ENCODE measurements around the gene SNX32.

DNA sequence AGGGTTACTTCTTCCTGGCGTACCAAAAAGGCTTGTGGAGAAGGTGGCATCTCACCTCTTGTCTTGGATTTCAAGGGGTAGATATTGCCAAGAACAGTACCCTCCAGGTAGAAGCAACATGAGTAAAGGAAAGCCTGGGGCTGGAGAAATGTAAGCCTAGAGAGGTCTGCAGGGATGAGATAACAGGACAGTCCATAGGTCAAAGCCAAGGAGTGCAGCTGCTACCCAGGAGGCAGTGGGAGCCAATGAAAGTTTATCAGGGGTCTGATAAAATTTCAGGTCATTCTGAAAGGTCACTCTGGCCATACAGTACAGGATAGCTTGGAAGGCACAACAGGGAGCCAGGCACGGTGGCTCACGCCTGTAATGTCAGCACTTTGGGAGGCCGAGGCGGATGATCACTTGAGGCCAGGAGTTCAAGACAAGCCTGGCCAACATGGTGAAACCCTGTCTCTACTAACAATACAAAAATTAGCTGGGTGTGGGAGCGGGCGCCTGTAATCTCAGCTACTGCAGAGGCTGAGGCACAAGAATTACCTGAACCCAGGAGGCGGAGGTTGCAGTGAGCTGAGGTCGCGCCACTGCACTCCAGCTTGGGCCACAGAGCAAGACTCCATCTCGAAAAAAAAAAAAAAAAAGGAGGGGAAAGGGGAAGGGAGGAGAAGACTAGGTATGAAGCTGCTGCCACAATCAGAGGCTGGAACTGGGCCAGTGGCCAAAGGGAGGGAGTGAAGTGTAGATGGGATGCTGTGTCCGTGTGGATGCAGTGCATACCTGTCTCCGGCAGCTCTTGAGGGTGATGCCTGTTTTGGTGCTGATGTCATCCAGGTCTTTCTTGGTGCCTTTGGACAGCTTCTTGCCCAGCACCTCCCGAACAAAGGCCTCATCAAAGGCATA is 53.3 kb downstream of the SNX32 start:
- TF ChIP-seq CTCF (IDR thresholded peaks at IDR 0.05; ENCODE audit: low read depth, low read length) (no peak), EZH2phosphoT487 (IDR thresholded peaks at IDR 0.05; ENCODE audit: low read depth) (no peak)

All from OCI-LY3 (cell line).